Activated naive CD8-positive, alpha-beta T cell treated with anti-CD3 and anti-CD28 coated beads, Interleukin-2, amount 50 U/mL, for 16 hours (primary cell): Measurements from ENCODE around the gene CEP97.

Experiments
- DNase-seq: peaks from one replicate; pipeline ENCODE4 v3.0.0-alpha.2; 2020; ENCODE audit warnings: low read depth, low spot score

The CEP97 gene

DNA sequence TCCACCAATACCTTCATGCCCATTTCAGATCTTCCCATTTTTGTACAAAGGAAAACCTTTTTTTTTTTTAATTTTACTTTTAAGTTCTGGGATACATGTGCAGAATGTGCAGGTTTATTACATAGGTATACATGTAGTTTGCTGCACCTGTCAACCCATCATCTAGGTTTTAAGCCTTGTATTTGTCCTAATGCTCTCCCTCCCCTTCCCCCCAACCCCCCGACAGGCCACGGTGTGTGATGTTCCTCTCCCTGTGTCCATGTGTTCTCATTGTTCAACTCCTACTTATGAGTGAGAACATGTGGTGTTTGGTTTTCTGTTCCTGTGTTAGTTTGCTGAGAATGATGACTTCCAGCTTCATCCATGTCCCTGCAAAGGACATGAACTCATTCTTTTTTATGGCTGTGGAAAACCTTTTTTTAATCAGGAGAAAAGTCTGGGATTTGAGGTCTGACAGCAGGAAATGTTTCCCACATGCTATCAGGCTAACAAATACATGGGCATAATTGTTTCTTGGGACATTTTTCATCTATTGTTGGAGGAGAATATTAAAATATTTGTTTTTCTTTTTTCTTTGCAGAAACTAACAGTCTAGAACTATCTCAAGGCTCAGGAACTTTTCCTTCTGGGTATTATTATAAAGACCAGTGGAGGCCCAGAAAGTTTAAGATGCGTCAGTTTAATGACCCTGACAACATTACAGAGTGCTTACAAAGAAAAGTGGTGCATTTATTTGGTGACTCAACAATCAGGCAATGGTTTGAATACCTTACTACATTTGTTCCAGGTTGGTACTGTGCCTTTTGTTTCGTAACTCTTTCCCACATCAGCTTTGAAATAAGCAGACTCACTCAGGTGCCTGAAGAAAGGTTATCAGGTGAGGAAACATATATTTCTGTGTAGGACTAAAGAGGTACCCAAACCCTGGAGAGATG is 92.1 kb downstream of the CEP97 start:
- DNase-seq: no peak

GRCh38 chr3:101817992-101818391 is 93.6 kb downstream of the CEP97 start:
- no peak for DNase-seq

GRCh38 chr3:101819649-101820206 is 95.3 kb downstream of the CEP97 start:
- DNase-seq: no peak
